Measurements from ENCODE around the gene PDGFRA. TPM values are rescaled to one million over a fixed set of nuclear protein-coding genes. Genes with fewer than 3 reads are reported as not detected.
"Not testable (repeated sequence)": the region's sequence is repeated elsewhere in the genome, so short reads cannot be mapped to it uniquely, and the experiment has no call there.

The PDGFRA gene
- total RNA-seq, 1 donor from 2014 or later: 15.5 TPM

DNA sequence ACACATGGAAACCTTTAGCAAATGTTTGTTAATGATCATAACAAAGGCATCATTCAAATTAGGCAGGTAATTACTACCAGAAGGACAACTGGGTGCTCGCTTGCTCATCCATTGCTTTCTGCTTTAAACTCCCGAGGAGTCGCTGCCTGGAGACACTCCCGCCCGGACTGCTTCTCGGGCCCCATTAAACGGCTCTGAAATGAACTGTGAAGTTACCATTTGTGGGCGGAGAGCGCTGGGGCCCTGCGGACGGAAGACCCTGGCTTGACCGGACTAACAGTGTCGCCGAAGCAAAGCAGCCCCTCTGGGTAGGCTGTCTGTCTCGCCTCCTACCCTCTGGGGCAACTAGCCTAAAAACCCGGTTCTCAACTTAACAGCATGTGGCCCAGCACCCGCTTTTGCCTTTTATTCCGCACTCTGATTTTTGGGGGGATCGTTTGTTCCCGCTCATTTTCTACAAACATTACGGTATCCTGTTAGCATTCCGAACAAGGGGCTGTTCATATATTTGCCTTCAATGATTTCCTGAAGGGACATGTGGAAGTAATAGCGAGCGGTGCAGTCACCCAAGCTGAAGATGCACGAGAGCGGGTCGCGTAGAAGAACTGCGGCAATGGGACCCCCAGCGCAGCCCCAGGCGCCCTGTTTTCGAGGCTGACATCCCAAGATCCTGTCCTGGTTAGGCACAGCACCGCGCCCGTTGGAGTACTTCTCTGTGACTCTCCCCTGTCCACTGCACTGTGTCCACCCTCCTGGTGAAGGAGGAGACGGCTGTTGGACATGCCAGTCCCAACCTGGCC, 1.6 kb upstream of the PDGFRA start:
- ATAC-seq (peak; percentile 30), DNase-seq (ENCODE audit: low spot score) (no peak)

DNA sequence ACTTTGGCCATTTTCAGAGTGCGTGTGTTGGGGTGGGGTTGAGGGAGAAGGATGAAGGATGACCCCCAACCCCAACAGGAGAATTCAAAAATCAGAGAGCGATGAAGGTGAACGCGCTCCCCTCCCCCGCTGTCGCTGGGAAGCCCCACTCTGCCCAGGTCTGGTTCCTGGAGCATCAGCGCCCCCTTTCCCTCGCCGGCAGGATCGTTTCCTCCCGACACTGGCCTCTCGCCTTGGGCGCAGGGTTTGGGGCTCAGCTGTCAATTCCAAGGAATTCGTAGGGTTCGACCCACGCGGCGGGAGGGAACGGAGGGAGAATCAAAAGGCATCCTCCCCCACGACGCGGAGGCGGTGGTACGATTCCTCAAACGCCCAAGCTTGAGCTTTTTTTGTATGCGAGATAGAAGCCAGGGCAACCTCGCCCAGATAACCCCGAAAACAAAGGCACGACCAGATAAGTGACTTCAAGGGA, 1.0 kb upstream of the PDGFRA start:
- DNase-seq (ENCODE audit: low spot score): peak; percentile 71
- ATAC-seq: peak; percentile 70

DNA sequence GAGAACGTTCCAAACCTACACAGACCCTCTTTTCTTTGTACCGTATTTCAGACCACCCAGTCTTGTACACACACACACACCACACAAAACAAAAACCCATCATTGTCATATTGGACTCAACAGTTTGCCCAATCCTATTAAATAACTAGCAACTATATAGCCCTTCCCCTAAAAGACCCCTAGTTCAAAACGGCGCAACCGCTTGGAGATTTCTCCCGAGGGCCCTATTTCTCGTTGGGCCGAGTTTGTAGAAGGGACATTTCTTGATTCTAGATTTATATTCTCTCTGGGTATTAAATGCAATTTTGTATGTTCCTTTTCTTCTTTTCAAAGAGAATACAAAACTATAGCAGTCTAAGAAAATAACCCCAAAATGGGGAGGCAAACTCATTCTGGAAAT, 547 bp upstream of the PDGFRA start:
- DNase-seq (ENCODE audit: low spot score) (no peak), ATAC-seq (no peak)

- DNase-seq (ENCODE audit: low spot score): no peak
- no peak for ATAC-seq
These were observed 764 bp downstream of the PDGFRA start for GRCh38 chr4:54229631-54230483.

DNA sequence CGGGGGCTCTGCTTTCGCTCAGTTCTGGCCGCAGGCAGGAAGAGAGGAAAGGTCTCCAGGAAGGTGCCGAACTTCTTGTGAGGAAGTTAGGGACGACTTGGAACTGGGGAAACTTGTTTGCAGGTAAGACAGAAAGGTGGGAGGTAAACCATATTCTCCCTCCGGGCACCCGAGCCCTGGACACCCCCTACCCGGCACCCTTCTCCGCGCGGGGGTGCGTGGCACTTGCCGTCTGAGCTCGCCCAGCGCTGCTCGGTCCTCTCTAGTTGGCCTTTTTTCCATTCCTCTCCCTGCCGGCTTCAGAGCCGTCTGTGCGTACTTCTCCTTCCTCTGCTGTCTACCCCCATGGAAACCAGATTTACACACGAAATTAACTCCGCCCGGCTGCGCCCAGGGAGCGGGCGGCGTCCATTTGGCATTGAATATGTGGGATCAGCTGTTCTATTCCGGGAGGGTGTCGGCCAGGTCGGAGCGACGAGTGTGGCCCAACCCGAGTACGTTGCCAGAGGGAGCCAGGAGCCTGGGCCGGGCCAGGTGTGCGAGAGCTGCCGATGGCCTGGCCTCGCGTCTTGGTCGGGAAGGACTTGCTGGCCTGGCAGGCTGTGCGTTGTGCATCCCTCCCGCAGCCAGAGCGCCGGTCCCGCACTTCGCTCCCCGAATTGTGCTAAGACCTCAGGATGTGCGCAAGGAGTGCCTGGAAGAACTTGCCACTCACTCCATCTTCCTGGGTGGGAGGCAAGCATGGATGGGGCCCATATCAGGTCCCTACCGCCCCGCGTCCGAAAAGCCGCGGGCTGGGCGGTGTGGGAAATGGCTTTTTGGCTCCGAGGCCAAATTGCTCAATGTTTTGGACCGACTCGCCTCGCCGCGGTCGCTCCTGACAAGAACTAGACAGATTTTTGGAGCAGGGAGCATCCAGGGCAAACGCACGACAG, 1.7 kb downstream of the PDGFRA start:
- ATAC-seq: peak; percentile 15

DNA sequence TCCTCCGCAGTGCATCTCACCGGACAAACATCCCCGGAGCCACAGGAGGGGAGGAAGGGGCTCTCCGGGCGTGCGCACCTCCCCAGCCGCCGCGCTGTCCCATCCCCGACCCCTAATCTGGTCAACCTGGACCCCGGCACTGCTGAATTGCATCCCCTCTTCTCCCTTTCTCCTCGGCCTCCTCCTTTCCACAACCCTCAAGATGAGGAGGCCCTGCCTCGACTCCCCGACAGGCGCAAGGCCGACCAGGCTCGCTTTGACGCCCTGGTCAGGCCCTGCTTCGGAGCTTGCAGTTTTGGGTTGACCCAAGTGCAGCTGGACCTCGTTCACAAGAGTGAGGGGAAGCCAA, 2.3 kb downstream of the PDGFRA start:
- ATAC-seq (no peak), DNase-seq (ENCODE audit: low spot score) (no peak)

More for the DNA sequence above, 1.7 kb downstream of the PDGFRA start:
- DNase-seq (ENCODE audit: low spot score): peak; percentile 62

GRCh38 chr4:54231768-54232688, 2.9 kb downstream of the PDGFRA start:
- DNase-seq (ENCODE audit: low spot score): no peak
- no peak for ATAC-seq

DNA sequence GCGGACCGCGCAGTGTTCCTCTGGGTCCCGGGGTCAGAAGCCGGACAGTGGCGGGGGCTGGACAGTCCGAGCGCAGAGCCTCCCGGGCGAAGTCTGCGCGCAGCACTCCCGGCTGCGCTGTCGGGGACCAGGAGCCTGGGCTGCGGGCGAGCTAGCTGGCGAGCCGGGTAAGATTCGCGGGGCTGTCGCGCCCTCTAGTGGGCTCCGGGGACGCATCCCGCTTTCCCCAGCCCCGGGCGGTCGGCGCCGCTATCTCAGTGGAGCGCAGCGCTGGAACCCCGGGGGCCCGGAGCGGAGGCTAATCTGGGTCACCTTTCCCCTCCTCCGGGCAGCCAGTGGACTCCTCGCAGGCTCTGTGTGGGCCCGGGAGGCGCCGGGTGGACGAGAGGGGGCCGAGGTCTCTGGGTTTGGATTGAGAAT, 4.2 kb downstream of the PDGFRA start:
- DNase-seq (ENCODE audit: low spot score) (peak; percentile 88), ATAC-seq (peak; percentile 91)

GRCh38 chr4:54233697-54234496, 4.8 kb downstream of the PDGFRA start:
- ATAC-seq (peak; percentile 74), DNase-seq (ENCODE audit: low spot score) (peak; percentile 80)

DNA sequence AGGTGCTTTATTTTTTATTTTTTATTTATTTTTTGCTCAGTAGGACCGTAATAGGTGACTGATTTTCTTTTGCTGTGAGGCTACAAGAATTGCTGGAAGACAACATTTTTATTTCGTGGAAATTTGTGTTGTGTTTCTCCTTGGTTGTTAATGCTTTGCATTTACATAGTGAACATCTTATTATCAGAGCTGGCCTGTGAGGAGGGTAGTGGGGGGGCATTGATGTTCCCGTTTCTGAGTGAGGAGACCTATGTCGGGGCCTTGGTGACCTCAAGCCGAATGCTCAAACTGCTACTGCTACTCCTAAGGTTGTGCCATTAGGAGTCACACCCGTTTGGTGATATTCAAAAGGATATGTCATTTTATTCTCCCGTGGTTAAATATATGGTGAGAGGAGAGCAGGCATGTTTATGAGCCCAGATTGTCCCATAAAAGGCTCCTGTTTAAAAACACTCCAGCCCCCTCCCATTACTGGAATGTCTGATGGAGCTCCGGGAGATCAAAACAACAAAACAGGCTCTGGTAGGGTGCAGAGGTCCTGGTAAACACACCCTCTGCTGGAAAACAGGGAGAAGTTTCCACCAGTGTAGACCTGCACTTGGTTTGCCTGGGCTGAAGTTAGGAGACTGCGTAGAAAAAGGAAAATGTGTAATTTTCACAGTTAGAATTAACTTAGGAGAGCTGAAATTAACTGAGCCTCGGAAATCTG, 5.6 kb downstream of the PDGFRA start:
- ATAC-seq (no peak), DNase-seq (ENCODE audit: low spot score) (no peak)

DNA sequence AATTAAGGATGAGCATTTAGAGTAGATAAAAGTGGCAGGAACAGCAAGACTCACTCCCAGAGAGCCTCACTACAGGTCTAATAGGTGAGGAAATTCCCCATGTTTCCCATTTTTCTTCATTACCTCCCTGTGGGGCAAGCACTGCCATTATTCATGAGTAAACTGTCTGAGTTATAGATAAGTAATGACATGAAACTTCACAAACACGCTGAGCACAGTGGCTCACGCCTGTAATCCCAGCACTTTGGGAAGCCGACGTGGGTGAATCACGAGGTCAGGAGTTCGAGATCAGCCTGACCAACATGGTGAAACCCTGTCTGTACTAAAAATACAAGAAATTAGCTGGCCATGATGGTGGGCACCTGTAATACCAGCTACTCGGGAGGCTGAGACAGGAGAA, 7.2 kb downstream of the PDGFRA start:
- DNase-seq (ENCODE audit: low spot score); ATAC-seq: not testable (repeated sequence)

GRCh38 chr4:54237770-54238169, 8.7 kb downstream of the PDGFRA start:
- ATAC-seq (no peak), DNase-seq (ENCODE audit: low spot score) (no peak)

DNA sequence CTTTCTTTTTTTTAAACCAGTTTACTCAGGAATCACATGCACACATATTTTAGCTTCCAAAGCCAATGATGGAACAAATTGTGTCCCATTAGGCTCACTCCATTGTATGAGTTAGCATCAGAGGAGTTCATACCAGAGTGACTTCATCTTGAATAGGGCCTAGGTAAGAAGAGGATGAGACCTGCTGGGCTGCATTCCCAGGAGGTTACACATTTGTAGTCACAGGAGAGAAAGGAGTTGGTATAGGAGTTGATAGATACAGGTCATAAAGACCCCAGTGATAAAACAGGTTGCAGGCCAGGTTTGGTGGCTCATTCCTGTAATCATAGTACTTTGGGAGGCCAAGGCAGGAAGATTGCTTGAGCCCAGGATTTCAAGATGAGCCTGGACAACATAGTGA, 9.3 kb downstream of the PDGFRA start:
- ATAC-seq (no peak), DNase-seq (ENCODE audit: low spot score) (no peak)

- ATAC-seq; DNase-seq (ENCODE audit: low spot score): not testable (repeated sequence)
These were observed 12.3 kb downstream of the PDGFRA start for GRCh38 chr4:54241268-54241823.

- DNase-seq (ENCODE audit: low spot score); ATAC-seq: not testable (repeated sequence)
These were observed 14.4 kb downstream of the PDGFRA start for GRCh38 chr4:54243541-54243940.

GRCh38 chr4:54252312-54252711, 23.2 kb downstream of the PDGFRA start:
- peak; percentile 34 for ATAC-seq
- not testable (repeated sequence) for DNase-seq (ENCODE audit: low spot score)

GRCh38 chr4:54254116-54254914, 25.2 kb downstream of the PDGFRA start:
- no peak for ATAC-seq

More at GRCh38 chr4:54254116-54254914, 25.2 kb downstream of the PDGFRA start:
- DNase-seq (ENCODE audit: low spot score): no peak

All from left lobe of liver (tissue), 2 donors.